NCI-H1105 (cell line): ENCODE results near the gene KCNQ5.
"Not testable (repeated sequence)": the region's sequence is repeated elsewhere in the genome, so short reads cannot be mapped to it uniquely, and the experiment has no call there.

Source experiments
- DNase-seq: peaks from one replicate; lab custom pipeline; 2025; lab: John Stamatoyannopoulos, UW

KCNQ5 gene

GRCh38 chr6:72844614-72845013 is 222.8 kb downstream of the KCNQ5 start:
- DNase-seq = no peak

GRCh38 chr6:72849346-72849745 is 227.5 kb downstream of the KCNQ5 start:
- DNase-seq = no peak

- DNase-seq = no peak
Observed at GRCh38 chr6:72850040-72850439, 228.2 kb downstream of the KCNQ5 start.

GRCh38 chr6:72850469-72850868 is 228.6 kb downstream of the KCNQ5 start:
- DNase-seq = no peak

GRCh38 chr6:72855471-72855870 is 233.6 kb downstream of the KCNQ5 start:
- no peak for DNase-seq

GRCh38 chr6:72856801-72857200 is 234.9 kb downstream of the KCNQ5 start:
- DNase-seq = no peak

GRCh38 chr6:72857791-72858585 is 236.1 kb downstream of the KCNQ5 start:
- no peak for DNase-seq

- DNase-seq = no peak
Observed at GRCh38 chr6:72861059-72861458, 239.2 kb downstream of the KCNQ5 start.

GRCh38 chr6:72861935-72862432 is 240.1 kb downstream of the KCNQ5 start:
- no peak for DNase-seq

- DNase-seq = no peak
Observed at GRCh38 chr6:72863131-72863530, 241.3 kb downstream of the KCNQ5 start.

GRCh38 chr6:72864236-72864635 is 242.4 kb downstream of the KCNQ5 start:
- no peak for DNase-seq

GRCh38 chr6:72864799-72865198 is 242.9 kb downstream of the KCNQ5 start:
- DNase-seq = no peak

GRCh38 chr6:72865467-72865866 is 243.6 kb downstream of the KCNQ5 start:
- no peak for DNase-seq

- no peak for DNase-seq
Observed at GRCh38 chr6:72869621-72870020, 247.8 kb downstream of the KCNQ5 start.

GRCh38 chr6:72873433-72873832 is 251.6 kb downstream of the KCNQ5 start:
- no peak for DNase-seq

GRCh38 chr6:72876256-72876655 is 254.4 kb downstream of the KCNQ5 start:
- DNase-seq = no peak

- no peak for DNase-seq
Observed at GRCh38 chr6:72886170-72886569, 264.3 kb downstream of the KCNQ5 start.

GRCh38 chr6:72890233-72890632 is 268.4 kb downstream of the KCNQ5 start:
- DNase-seq = no peak

- no peak for DNase-seq
Observed at GRCh38 chr6:72890671-72891070, 268.8 kb downstream of the KCNQ5 start.

- DNase-seq = no peak
Observed at GRCh38 chr6:72892901-72893300, 271.0 kb downstream of the KCNQ5 start.

- DNase-seq = no peak
Observed at GRCh38 chr6:72894091-72894490, 272.2 kb downstream of the KCNQ5 start.

GRCh38 chr6:72898313-72898712 is 276.4 kb downstream of the KCNQ5 start:
- DNase-seq = not testable (repeated sequence)

- DNase-seq = no peak
Observed at GRCh38 chr6:72905705-72906478, 284.0 kb downstream of the KCNQ5 start.
